OCI-LY7 (cell line): Measurements from ENCODE around the gene ZNF335.
"Not testable (repeated sequence)": the region's sequence is repeated elsewhere in the genome, so short reads cannot be mapped to it uniquely, and the experiment has no call there.

Experiments
- EZH2phosphoT487 ChIP-seq: fragments of 200-600 bp; sonication (generic); IDR thresholded peaks from 2 replicates; pipeline ENCODE4 v1.6.1; 2018; ENCODE audit warnings: low read depth, borderline replicate concordance, mild to moderate bottlenecking, mixed run types, antibody characterized with exemption, low read length, moderate library complexity, mixed read lengths
- TF ChIP-seq, protein P1 (sequence below): fragments of 200-600 bp; sonication (generic); conservative IDR thresholded peaks from 2 replicates; pipeline ENCODE4 v1.5.1; 2014; ENCODE audit warnings: mild to moderate bottlenecking, antibody characterized with exemption, low read length, moderate library complexity, mixed read lengths

GRCh38 chr20:45988830-45989229 is 16.8 kb upstream of the ZNF335 start:
- TF ChIP-seq, protein P1, sequence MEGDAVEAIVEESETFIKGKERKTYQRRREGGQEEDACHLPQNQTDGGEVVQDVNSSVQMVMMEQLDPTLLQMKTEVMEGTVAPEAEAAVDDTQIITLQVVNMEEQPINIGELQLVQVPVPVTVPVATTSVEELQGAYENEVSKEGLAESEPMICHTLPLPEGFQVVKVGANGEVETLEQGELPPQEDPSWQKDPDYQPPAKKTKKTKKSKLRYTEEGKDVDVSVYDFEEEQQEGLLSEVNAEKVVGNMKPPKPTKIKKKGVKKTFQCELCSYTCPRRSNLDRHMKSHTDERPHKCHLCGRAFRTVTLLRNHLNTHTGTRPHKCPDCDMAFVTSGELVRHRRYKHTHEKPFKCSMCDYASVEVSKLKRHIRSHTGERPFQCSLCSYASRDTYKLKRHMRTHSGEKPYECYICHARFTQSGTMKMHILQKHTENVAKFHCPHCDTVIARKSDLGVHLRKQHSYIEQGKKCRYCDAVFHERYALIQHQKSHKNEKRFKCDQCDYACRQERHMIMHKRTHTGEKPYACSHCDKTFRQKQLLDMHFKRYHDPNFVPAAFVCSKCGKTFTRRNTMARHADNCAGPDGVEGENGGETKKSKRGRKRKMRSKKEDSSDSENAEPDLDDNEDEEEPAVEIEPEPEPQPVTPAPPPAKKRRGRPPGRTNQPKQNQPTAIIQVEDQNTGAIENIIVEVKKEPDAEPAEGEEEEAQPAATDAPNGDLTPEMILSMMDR = not testable (repeated sequence)
- not testable (repeated sequence) for TF ChIP-seq EZH2phosphoT487
